Kidney epithelial cell (primary cell): ENCODE measurements around the gene GPC1. TPM values are rescaled to one million over a fixed set of nuclear protein-coding genes. Genes with fewer than 3 reads are reported as not detected.
A peak's percentile ranks its signal among the peaks of the same experiment; 100 is the strongest.

Experiments
- DNase-seq: peaks from one replicate; pipeline ENCODE4 v3.0.0-alpha.2; 2010; ENCODE audit warnings: low read depth
- H3K27me3 ChIP-seq: 2 replicates; pipeline ENCODE4 v1.6.0; 2011; ENCODE audit warnings: low read length; ENCODE audit not compliant: control insufficient read depth, insufficient read depth
- H3K36me3 ChIP-seq: 2 replicates; pipeline ENCODE4 v1.5.1; 2011; ENCODE audit warnings: low read length; ENCODE audit not compliant: control insufficient read depth, insufficient read depth
- H3K4me3 ChIP-seq: 2 replicates; pipeline ENCODE4 v1.5.1; 2011; ENCODE audit warnings: low read depth, mild to moderate bottlenecking, control low read depth, low read length
- total RNA-seq: library from RNA; depleted of rRNA; stranded (reverse); fragments of >200 nt; gene quantifications from 2 replicates; pipeline ENCODE4 v1.2.3, GENCODE V29; 2015
- TF ChIP-seq, protein P1 (sequence below): IDR thresholded peaks from 2 replicates; pipeline ENCODE4 v1.5.1; 2011; ENCODE audit warnings: mild to moderate bottlenecking, moderate library complexity, low read length, control low read depth, inconsistent platforms; ENCODE audit not compliant: insufficient read depth, poor library complexity, severe bottlenecking

The GPC1 gene
- total RNA-seq, 1 donor from 2014 or later: 75.2 TPM

GRCh38 chr2:240431661-240432424 is 3.6 kb upstream of the GPC1 start:
- no peaks in the 10 kb centered on the region for H3K36me3 ChIP-seq
- TF ChIP-seq, protein P1, sequence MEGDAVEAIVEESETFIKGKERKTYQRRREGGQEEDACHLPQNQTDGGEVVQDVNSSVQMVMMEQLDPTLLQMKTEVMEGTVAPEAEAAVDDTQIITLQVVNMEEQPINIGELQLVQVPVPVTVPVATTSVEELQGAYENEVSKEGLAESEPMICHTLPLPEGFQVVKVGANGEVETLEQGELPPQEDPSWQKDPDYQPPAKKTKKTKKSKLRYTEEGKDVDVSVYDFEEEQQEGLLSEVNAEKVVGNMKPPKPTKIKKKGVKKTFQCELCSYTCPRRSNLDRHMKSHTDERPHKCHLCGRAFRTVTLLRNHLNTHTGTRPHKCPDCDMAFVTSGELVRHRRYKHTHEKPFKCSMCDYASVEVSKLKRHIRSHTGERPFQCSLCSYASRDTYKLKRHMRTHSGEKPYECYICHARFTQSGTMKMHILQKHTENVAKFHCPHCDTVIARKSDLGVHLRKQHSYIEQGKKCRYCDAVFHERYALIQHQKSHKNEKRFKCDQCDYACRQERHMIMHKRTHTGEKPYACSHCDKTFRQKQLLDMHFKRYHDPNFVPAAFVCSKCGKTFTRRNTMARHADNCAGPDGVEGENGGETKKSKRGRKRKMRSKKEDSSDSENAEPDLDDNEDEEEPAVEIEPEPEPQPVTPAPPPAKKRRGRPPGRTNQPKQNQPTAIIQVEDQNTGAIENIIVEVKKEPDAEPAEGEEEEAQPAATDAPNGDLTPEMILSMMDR: no peak
- DNase-seq: no peak
- H3K27me3 ChIP-seq: peaks cover 2% of the 10 kb centered on the region
- no peak overlapping the region for H3K4me3 ChIP-seq

DNA sequence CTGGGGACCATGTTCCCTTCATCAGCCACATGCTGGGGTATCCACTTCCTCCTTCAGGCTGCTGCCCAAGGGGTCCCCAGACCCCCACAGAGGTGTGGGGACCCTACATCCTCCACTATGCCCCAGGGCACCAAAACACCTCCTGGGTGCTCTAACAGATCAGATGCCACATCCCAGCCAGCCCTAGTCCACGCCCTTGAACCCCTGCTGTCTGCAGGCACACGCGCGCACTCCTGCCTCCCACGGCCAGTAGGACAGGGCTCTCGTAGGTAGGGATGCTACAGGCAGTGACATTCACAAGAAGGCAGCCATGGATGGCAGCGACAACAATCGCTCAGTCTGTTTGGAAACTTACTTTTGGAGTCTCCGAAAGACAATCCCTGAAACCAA is 3.0 kb upstream of the GPC1 start:
- TF ChIP-seq, protein P1: no peak
- H3K36me3 ChIP-seq: no peaks in the 10 kb centered on the region
- DNase-seq: no peak
- peaks cover under 1% of the 10 kb centered on the region for H3K27me3 ChIP-seq
- no peak overlapping the region for H3K4me3 ChIP-seq

DNA sequence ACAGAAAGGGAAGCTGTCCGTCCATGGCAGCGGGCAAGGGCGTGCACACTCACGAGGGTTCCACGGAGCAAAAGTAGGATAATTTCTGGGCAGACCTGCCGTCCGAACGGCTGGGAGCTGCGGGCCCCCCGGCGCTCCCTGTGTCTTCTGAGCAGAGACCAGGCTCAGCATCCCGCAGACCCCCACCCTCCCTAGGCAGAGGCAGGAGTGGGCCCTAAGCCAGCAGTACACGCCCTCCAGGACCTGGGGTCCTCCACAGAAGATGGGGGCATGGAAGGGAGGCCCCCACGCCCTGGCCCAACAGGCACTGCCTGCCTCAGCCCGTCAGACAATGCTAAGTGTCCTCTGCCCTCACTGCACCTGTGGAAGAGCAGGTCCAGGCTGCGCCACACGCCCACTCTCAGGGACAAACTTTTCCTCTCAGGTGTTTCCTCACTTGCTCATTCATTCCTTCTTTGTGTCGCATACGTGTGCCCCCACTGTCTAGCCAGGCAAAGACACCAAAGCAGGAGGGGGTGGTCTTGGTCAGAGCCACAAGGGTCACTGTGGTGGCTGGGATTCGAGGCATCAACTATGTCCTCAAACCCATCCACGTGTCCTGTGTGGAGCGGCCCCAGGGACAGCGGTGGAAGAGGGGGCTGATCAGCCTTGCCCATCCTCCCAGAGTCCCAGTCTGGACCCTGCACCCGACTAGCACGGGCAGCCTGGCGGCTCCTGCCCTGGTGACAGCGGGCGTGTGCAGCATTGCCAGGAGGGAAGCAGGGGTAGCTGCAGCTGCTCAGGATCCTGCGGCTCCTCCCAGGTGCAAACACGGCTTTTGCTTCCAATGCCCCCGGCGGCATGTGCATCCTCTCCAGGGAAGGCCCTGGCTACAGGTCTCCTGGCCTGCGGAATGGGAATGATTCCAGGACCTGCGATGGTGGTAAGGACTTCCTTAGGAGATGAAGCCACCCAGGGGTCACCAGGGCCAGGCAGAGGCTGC is 2.4 kb upstream of the GPC1 start:
- Histone ChIP-seq H3K27me3 (peaks cover 2% of the 10 kb centered on the region), H3K36me3 (no peaks in the 10 kb centered on the region), H3K4me3 (no peak overlapping the region)
- TF ChIP-seq, protein P1: no peak
- DNase-seq: no peak

GRCh38 chr2:240433973-240434727 is 1.3 kb upstream of the GPC1 start:
- DNase-seq: peak; percentile 77
- H3K4me3 ChIP-seq: peak overlapping the region; percentile 46
- no peaks in the 10 kb centered on the region for H3K36me3 ChIP-seq
- TF ChIP-seq, protein P1: no peak
- H3K27me3 ChIP-seq: peaks cover 2% of the 10 kb centered on the region

DNA sequence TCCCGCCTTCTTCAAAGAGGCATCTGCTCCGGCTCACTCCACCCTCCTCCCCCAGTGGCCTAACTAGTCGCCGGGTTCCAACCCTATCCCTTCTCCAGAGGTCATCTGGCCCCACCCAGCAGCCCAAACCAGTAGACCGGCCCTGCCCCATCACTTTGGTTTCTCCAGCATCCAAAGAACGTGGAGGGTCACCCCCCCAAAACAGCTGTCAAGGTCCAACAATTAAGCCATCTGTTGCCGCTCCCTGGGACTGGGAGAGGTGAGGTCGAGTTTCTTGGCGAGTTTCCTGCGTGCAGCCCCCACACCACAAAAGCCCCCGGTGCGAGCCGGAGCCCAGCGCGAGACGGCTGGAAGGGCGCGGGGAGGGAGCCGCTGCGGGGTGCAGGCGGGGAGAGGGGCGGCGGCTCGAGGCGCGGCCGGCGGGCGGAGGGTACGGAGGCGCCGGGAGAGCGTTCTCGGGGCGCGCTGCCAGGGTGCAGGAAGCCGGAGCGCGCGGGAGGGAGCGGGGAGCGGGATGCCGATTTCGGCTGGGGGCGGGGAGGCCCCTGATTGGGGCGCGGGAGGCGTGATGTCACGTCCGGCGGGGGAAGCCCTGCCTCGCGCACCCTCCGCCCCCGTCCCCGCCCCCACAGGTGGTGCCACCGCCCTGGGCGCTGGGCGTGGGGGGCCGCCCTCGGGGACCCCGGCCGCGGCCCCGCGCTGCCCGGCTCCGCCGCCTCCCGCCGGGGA is 571 bp upstream of the GPC1 start:
- TF ChIP-seq, protein P1: no peak
- peak overlapping the region; percentile 46 for H3K4me3 ChIP-seq
- H3K36me3 ChIP-seq: no peaks in the 10 kb centered on the region
- no peak for DNase-seq
- peaks cover 2% of the 10 kb centered on the region for H3K27me3 ChIP-seq
